OCI-LY1 (cell line): ENCODE measurements around the gene PWP1.

ENCODE experiments used
- CTCF ChIP-seq: fragments of 200-600 bp; sonication (generic), shearing (Covaris generic); IDR thresholded peaks from 2 replicates; pipeline ENCODE4 v1.5.1; 2017; ENCODE audit warnings: mild to moderate bottlenecking, antibody characterized with exemption, low read length, moderate library complexity, mixed read lengths
- EZH2 ChIP-seq: fragments of 200-600 bp; sonication (generic), shearing (Covaris generic); IDR thresholded peaks from 2 replicates; pipeline ENCODE4 v1.8.0; 2017; ENCODE audit warnings: borderline replicate concordance, mixed run types, mild to moderate bottlenecking, antibody characterized with exemption, low read length, moderate library complexity, mixed read lengths

DNA sequence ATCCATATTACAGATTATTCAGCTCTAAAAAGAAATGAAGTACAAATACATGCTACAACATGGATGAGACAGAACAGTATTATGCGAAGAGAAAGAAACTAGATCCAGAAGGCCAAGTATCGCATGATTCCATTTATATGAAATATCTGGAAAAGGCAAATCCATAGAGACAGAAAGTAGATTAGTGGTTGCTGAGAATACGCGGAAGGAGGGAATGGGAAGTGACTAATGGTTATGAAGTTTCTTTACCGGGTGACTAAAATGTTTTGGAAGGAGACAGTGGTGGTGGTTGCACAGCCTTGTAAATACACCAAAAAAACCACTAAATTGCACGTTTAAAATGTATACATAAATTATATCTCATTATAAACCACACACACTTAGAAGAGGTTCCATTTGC, 62.9 kb downstream of the PWP1 start:
- TF ChIP-seq CTCF (no peak), EZH2 (no peak)
